ENCODE measurements around the gene GRAMD1A.
A peak's percentile ranks its signal among the peaks of the same experiment; 100 is the strongest.

GRAMD1A gene

DNA sequence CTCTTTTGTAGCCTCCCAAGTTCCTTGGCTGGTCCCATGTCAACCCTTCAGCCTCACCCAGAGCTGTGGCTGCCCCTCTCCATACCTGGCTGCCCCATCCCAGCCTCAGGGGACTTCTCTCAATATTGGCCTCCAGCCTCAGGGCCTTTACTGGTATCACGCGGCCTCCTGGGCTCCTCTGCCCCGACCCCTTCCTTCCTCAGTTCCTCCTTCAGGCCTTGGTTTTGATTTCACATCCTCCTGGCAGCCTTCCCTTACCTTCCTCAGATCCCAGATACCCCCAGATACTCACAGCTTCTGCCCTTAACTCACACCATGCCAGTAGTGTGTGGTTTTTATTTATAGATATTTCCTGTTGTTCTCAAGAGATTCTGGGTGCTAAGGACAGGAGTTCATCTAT, 17.4 kb downstream of the GRAMD1A start:
- H4K8ac ChIP-seq (ENCODE audit: low read length) = no peak overlapping the region
- H2AK5ac ChIP-seq (ENCODE audit: low read length, severe bottlenecking) = no peak overlapping the region
- H2BK12ac ChIP-seq (ENCODE audit: low read length in 2 of 2) = no peak overlapping the region
- no peak overlapping the region for H2AFZ ChIP-seq (ENCODE audit: low read depth, low read length)
- H2BK120ac ChIP-seq (ENCODE audit: low read depth, low read length) = no peak overlapping the region
- H3K4me2 ChIP-seq (ENCODE audit: low read length, poor library complexity, severe bottlenecking) = no peak overlapping the region
- no peak overlapping the region for H2BK5ac ChIP-seq (ENCODE audit: low read depth, low read length, poor library complexity, severe bottlenecking)
- H3K9me3 ChIP-seq (ENCODE audit: control insufficient read depth, low read length) = no peaks in the 10 kb centered on the region
- H3K79me1 ChIP-seq (replicated peaks; ENCODE audit: low read length, poor library complexity, severe bottlenecking) = peaks cover 25% of the 10 kb centered on the region
- no peak overlapping the region for H3K4me3 ChIP-seq (ENCODE audit: insufficient read depth in 1 of 2, low read depth in 1 of 2, low read length in 2 of 2)
- H3K9ac ChIP-seq (ENCODE audit: low read length) = no peak overlapping the region
- no peak for DNase-seq
- no peak overlapping the region for H3K14ac ChIP-seq (ENCODE audit: low read length in 2 of 2)
- 98% methylated on average over 3 of the region's 3 CpGs for WGBS
- no peak overlapping the region for H2BK15ac ChIP-seq (ENCODE audit: low read depth, poor library complexity, severe bottlenecking)
- no peak overlapping the region for H3K4ac ChIP-seq (ENCODE audit: low read depth in 1 of 2, low read length in 2 of 2)
- no peak overlapping the region for H4K91ac ChIP-seq (ENCODE audit: low read length)
- peaks cover 72 to 85% of the 10 kb centered on the region in 2 experiments for H3K36me3 ChIP-seq (ENCODE audit: control insufficient read depth in 1 of 2, insufficient read depth in 2 of 2, low read depth in 1 of 2, low read length in 2 of 2)
- H3K4me1 ChIP-seq (ENCODE audit: control insufficient read depth, insufficient read depth, low read depth, low read length) = peaks cover 4% of the 10 kb centered on the region
- H3K18ac ChIP-seq (ENCODE audit: low read depth in 1 of 2, low read length in 2 of 2) = no peak overlapping the region
- H3K23ac ChIP-seq (ENCODE audit: low read length in 2 of 2) = no peak overlapping the region
- no peak overlapping the region for H3K27ac ChIP-seq (ENCODE audit: low read length, poor library complexity, severe bottlenecking)
- H3K27me3 ChIP-seq (ENCODE audit: control insufficient read depth in 1 of 2, insufficient read depth in 1 of 2, low read length in 2 of 2) = no peaks in the 10 kb centered on the region

- H3K14ac ChIP-seq (ENCODE audit: low read length in 2 of 2) = no peak overlapping the region
- H2BK15ac ChIP-seq (ENCODE audit: low read depth, poor library complexity, severe bottlenecking) = no peak overlapping the region
- H3K36me3 ChIP-seq (ENCODE audit: control insufficient read depth in 1 of 2, insufficient read depth in 2 of 2, low read depth in 1 of 2, low read length in 2 of 2) = peaks cover 76 to 85% of the 10 kb centered on the region in 2 experiments
- H3K27ac ChIP-seq (ENCODE audit: low read length, poor library complexity, severe bottlenecking) = no peak overlapping the region
- no peak overlapping the region for H2BK120ac ChIP-seq (ENCODE audit: low read depth, low read length)
- H2AK5ac ChIP-seq (ENCODE audit: low read length, severe bottlenecking) = no peak overlapping the region
- H3K9ac ChIP-seq (ENCODE audit: low read length) = no peak overlapping the region
- H2BK5ac ChIP-seq (ENCODE audit: low read depth, low read length, poor library complexity, severe bottlenecking) = no peak overlapping the region
- no peak overlapping the region for H3K18ac ChIP-seq (ENCODE audit: low read depth in 1 of 2, low read length in 2 of 2)
- 100% methylated on average over 1 of the region's 4 CpGs for WGBS
- no peak overlapping the region for H3K4me3 ChIP-seq (ENCODE audit: insufficient read depth in 1 of 2, low read depth in 1 of 2, low read length in 2 of 2)
- H3K79me1 ChIP-seq (replicated peaks; ENCODE audit: low read length, poor library complexity, severe bottlenecking) = peaks cover 23% of the 10 kb centered on the region
- H2AFZ ChIP-seq (ENCODE audit: low read depth, low read length) = no peak overlapping the region
- H4K8ac ChIP-seq (ENCODE audit: low read length) = no peak overlapping the region
- H3K4me1 ChIP-seq (ENCODE audit: control insufficient read depth, insufficient read depth, low read depth, low read length) = peaks cover 5% of the 10 kb centered on the region
- no peaks in the 10 kb centered on the region for H3K27me3 ChIP-seq (ENCODE audit: control insufficient read depth in 1 of 2, insufficient read depth in 1 of 2, low read length in 2 of 2)
- no peak overlapping the region for H3K4me2 ChIP-seq (ENCODE audit: low read length, poor library complexity, severe bottlenecking)
- H2BK12ac ChIP-seq (ENCODE audit: low read length in 2 of 2) = no peak overlapping the region
- no peak overlapping the region for H4K91ac ChIP-seq (ENCODE audit: low read length)
- no peak for DNase-seq
- H3K23ac ChIP-seq (ENCODE audit: low read length in 2 of 2) = no peak overlapping the region
- H3K4ac ChIP-seq (ENCODE audit: low read depth in 1 of 2, low read length in 2 of 2) = no peak overlapping the region
- no peaks in the 10 kb centered on the region for H3K9me3 ChIP-seq (ENCODE audit: control insufficient read depth, low read length)
Measured at GRCh38 chr19:35018379-35018778, 18.3 kb downstream of the GRAMD1A start.

DNA sequence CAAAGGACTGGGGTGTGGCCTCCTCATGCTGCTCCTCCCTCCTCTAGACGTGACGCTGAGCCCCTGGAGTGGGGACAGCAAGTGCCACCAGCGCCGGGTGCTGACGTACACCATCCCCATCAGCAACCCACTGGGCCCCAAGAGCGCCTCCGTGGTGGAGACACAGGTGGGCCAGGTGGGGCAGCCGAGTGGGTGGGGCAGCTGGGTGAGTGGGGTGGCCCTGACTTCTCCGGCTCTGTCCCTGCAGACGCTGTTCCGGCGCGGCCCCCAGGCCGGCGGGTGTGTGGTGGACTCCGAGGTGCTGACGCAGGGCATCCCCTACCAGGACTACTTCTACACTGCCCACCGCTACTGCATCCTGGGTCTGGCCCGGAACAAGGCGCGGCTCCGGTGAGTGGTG, 19.0 kb downstream of the GRAMD1A start:
- H2BK120ac ChIP-seq (ENCODE audit: low read depth, low read length) = no peak overlapping the region
- H3K18ac ChIP-seq (ENCODE audit: low read depth in 1 of 2, low read length in 2 of 2) = no peak overlapping the region
- no peak overlapping the region for H3K14ac ChIP-seq (ENCODE audit: low read length in 2 of 2)
- H3K23ac ChIP-seq (ENCODE audit: low read length in 2 of 2) = no peak overlapping the region
- peaks cover 76 to 85% of the 10 kb centered on the region in 2 experiments for H3K36me3 ChIP-seq (ENCODE audit: control insufficient read depth in 1 of 2, insufficient read depth in 2 of 2, low read depth in 1 of 2, low read length in 2 of 2)
- H2AFZ ChIP-seq (ENCODE audit: low read depth, low read length) = no peak overlapping the region
- H3K4me2 ChIP-seq (ENCODE audit: low read length, poor library complexity, severe bottlenecking) = no peak overlapping the region
- H3K4me3 ChIP-seq (ENCODE audit: insufficient read depth in 1 of 2, low read depth in 1 of 2, low read length in 2 of 2) = no peak overlapping the region
- no peaks in the 10 kb centered on the region for H3K27me3 ChIP-seq (ENCODE audit: control insufficient read depth in 1 of 2, insufficient read depth in 1 of 2, low read length in 2 of 2)
- no peak overlapping the region for H2BK15ac ChIP-seq (ENCODE audit: low read depth, poor library complexity, severe bottlenecking)
- no peak overlapping the region for H2BK5ac ChIP-seq (ENCODE audit: low read depth, low read length, poor library complexity, severe bottlenecking)
- no peak overlapping the region for H3K27ac ChIP-seq (ENCODE audit: low read length, poor library complexity, severe bottlenecking)
- no peak for DNase-seq
- H4K91ac ChIP-seq (ENCODE audit: low read length) = peak overlapping the region; percentile 47
- H3K79me1 ChIP-seq (replicated peaks; ENCODE audit: low read length, poor library complexity, severe bottlenecking) = peaks cover 19% of the 10 kb centered on the region
- no peak overlapping the region for H3K4ac ChIP-seq (ENCODE audit: low read depth in 1 of 2, low read length in 2 of 2)
- WGBS = 99% methylated on average over 18 of the region's 22 CpGs
- H3K9ac ChIP-seq (ENCODE audit: low read length) = no peak overlapping the region
- H4K8ac ChIP-seq (ENCODE audit: low read length) = no peak overlapping the region
- H2AK5ac ChIP-seq (ENCODE audit: low read length, severe bottlenecking) = no peak overlapping the region
- H3K4me1 ChIP-seq (ENCODE audit: control insufficient read depth, insufficient read depth, low read depth, low read length) = peaks cover 5% of the 10 kb centered on the region
- H2BK12ac ChIP-seq (ENCODE audit: low read length in 2 of 2) = no peak overlapping the region
- H3K9me3 ChIP-seq (ENCODE audit: control insufficient read depth, low read length) = no peaks in the 10 kb centered on the region

DNA sequence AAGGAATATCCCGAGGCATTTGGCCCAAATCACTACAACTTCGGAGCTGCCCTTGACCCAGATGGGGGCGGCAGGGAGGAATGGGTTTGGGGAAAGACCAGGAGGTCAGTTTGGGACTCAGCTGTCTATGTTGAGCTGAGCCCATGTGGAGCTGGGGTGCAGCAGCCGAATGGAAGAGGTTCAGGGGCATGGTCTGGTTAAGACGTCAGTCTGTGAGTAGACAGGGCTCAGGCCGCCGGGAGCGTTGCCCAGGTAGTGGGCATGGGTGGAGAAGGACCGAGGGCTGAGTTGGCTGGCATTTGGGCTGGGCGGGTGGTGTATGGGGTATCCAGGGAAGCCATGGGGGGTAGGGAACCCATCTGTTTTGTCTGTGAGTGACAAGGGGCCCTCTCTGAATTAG, 20.9 kb downstream of the GRAMD1A start:
- Histone ChIP-seq H3K18ac (ENCODE audit: low read depth in 1 of 2, low read length in 2 of 2) (no peak overlapping the region), H2BK12ac (ENCODE audit: low read length in 2 of 2) (no peak overlapping the region), H3K23ac (ENCODE audit: low read length in 2 of 2) (no peak overlapping the region), H2BK5ac (ENCODE audit: low read depth, low read length, poor library complexity, severe bottlenecking) (no peak overlapping the region), H2BK120ac (ENCODE audit: low read depth, low read length) (no peak overlapping the region), H3K9ac (ENCODE audit: low read length) (no peak overlapping the region), H3K14ac (ENCODE audit: low read length in 2 of 2) (no peak overlapping the region), H4K91ac (ENCODE audit: low read length) (no peak overlapping the region), H2BK15ac (ENCODE audit: low read depth, poor library complexity, severe bottlenecking) (no peak overlapping the region), H3K4me2 (ENCODE audit: low read length, poor library complexity, severe bottlenecking) (no peak overlapping the region), H3K27ac (ENCODE audit: low read length, poor library complexity, severe bottlenecking) (no peak overlapping the region), H4K8ac (ENCODE audit: low read length) (no peak overlapping the region), H3K4me3 (ENCODE audit: insufficient read depth in 1 of 2, low read depth in 1 of 2, low read length in 2 of 2) (no peak overlapping the region), H3K27me3 (ENCODE audit: control insufficient read depth in 1 of 2, insufficient read depth in 1 of 2, low read length in 2 of 2) (no peaks in the 10 kb centered on the region), H2AFZ (ENCODE audit: low read depth, low read length) (no peak overlapping the region), H2AK5ac (ENCODE audit: low read length, severe bottlenecking) (no peak overlapping the region), H3K4ac (ENCODE audit: low read depth in 1 of 2, low read length in 2 of 2) (no peak overlapping the region), H3K4me1 (ENCODE audit: control insufficient read depth, insufficient read depth, low read depth, low read length) (peaks cover 1% of the 10 kb centered on the region), H3K9me3 (ENCODE audit: control insufficient read depth, low read length) (no peaks in the 10 kb centered on the region), H3K36me3 (ENCODE audit: control insufficient read depth in 1 of 2, insufficient read depth in 2 of 2, low read depth in 1 of 2, low read length in 2 of 2) (peaks cover 80 to 86% of the 10 kb centered on the region in 2 experiments), H3K79me1 (replicated peaks; ENCODE audit: low read length, poor library complexity, severe bottlenecking) (peaks cover 17% of the 10 kb centered on the region)
- WGBS = 97% methylated on average over 10 of the region's 10 CpGs
- no peak for DNase-seq

Data from mesenchymal stem cell (in vitro differentiated cells and primary cell).